RWPE2 (cell line): ENCODE data around the gene TTC27.

Source experiments
- ATAC-seq: fragments of 200-7000 bp; cut with Tn5 transposase; 3 replicates; pipeline ENCODE4 v1.9.1; 2021; ENCODE audit warnings: low read depth
- DNase-seq: peaks from one replicate; pipeline ENCODE4 v3.0.0-alpha.2; 2020; ENCODE audit warnings: low spot score
- H3K27ac ChIP-seq: fragments of 450-650 bp; 2 replicates; pipeline ENCODE4 v1.5.1; 2017; ENCODE audit warnings: mild to moderate bottlenecking; ENCODE audit not compliant: poor library complexity, severe bottlenecking
- H3K27me3 ChIP-seq: fragments of 250-450 bp; sonication (Bioruptor Pico); 2 replicates; pipeline ENCODE4 v1.5.1; 2021; ENCODE audit warnings: mild to moderate bottlenecking, moderate library complexity; ENCODE audit not compliant: insufficient read depth, poor library complexity, severe bottlenecking
- H3K36me3 ChIP-seq: fragments of 250-450 bp; sonication (Bioruptor Pico); 2 replicates; pipeline ENCODE4 v1.5.1; 2020; ENCODE audit warnings: low read depth, mild to moderate bottlenecking, moderate library complexity
- H3K4me1 ChIP-seq: fragments of 250-450 bp; sonication (Bioruptor Pico); 2 replicates; pipeline ENCODE4 v1.5.1; 2021; ENCODE audit warnings: mild to moderate bottlenecking, moderate library complexity; ENCODE audit not compliant: insufficient read depth, poor library complexity, severe bottlenecking
- H3K4me3 ChIP-seq: fragments of 250-450 bp; sonication (Bioruptor Pico); 2 replicates; pipeline ENCODE4 v1.5.1; 2021; ENCODE audit warnings: mild to moderate bottlenecking, moderate library complexity; ENCODE audit not compliant: severe bottlenecking
- H3K9me3 ChIP-seq: fragments of 250-450 bp; sonication (Bioruptor Pico); 2 replicates; pipeline ENCODE4 v1.5.1; 2021; ENCODE audit warnings: mild to moderate bottlenecking, moderate library complexity; ENCODE audit not compliant: severe bottlenecking
- CTCF ChIP-seq: fragments of 450-650 bp; IDR thresholded peaks from one replicate; pipeline ENCODE4 v1.5.1; 2017; ENCODE audit warnings: mild to moderate bottlenecking, moderate library complexity; ENCODE audit not compliant: poor library complexity, severe bottlenecking

Gene TTC27

GRCh38 chr2:32696439-32696838 lies 68.6 kb downstream of the TTC27 start:
- no peaks in the 10 kb centered on the region for H3K27me3 ChIP-seq
- no peak for TF ChIP-seq CTCF
- no peak for ATAC-seq
- H3K4me1 ChIP-seq = no peaks in the 10 kb centered on the region
- no peaks in the 10 kb centered on the region for H3K9me3 ChIP-seq
- no peak overlapping the region for H3K27ac ChIP-seq
- no peak overlapping the region for H3K4me3 ChIP-seq
- no peak for DNase-seq
- H3K36me3 ChIP-seq = no peaks in the 10 kb centered on the region; the same call in 1 of the 2 replicates

- Histone ChIP-seq H3K4me1 (no peaks in the 10 kb centered on the region), H3K27ac (no peak overlapping the region), H3K9me3 (no peaks in the 10 kb centered on the region), H3K36me3 (no peaks in the 10 kb centered on the region), H3K27me3 (no peaks in the 10 kb centered on the region), H3K4me3 (no peak overlapping the region)
- DNase-seq = no peak
- ATAC-seq = no peak
- no peak for TF ChIP-seq CTCF
Observed at GRCh38 chr2:32697156-32697555, 69.3 kb downstream of the TTC27 start.

GRCh38 chr2:32699151-32699550 lies 71.3 kb downstream of the TTC27 start:
- no peak for TF ChIP-seq CTCF
- no peak for DNase-seq
- no peak overlapping the region for H3K27ac ChIP-seq

DNA sequence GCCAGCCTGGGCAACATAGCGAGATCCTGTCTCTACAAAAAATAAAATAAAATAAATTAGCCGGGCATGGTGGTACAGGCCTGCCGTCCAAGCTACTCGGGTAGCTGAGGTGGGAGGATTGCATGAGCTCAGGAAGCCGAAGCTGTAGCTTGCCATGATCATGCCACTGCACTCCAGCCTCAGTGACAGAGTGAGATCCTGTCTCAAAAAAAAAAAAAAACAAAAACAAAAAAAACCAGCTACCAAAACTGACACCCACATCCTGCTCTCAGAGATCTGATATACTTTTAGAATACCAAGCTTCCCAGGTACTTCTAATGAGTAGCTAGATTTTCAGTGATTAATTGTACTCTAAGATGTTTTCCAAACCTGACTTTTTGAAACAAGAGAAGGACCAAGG lies 74.0 kb downstream of the TTC27 start:
- TF ChIP-seq CTCF = no peak
- no peak overlapping the region for H3K4me3 ChIP-seq
- ATAC-seq (no peak), DNase-seq (no peak)
- no peaks in the 10 kb centered on the region for H3K9me3 ChIP-seq
- H3K4me1 ChIP-seq = no peaks in the 10 kb centered on the region
- no peaks in the 10 kb centered on the region for H3K27me3 ChIP-seq
- peaks cover 10% of the 10 kb centered on the region for H3K36me3 ChIP-seq
- H3K27ac ChIP-seq = no peak overlapping the region

More at GRCh38 chr2:32699151-32699550, 71.3 kb downstream of the TTC27 start:
- Histone ChIP-seq H3K27me3 (no peaks in the 10 kb centered on the region), H3K36me3 (peaks cover 6% of the 10 kb centered on the region), H3K9me3 (no peaks in the 10 kb centered on the region), H3K4me3 (no peak overlapping the region), H3K4me1 (no peaks in the 10 kb centered on the region)
- ATAC-seq = no peak

- Histone ChIP-seq H3K27ac (no peak overlapping the region), H3K9me3 (no peaks in the 10 kb centered on the region), H3K4me1 (no peaks in the 10 kb centered on the region), H3K36me3 (peaks cover 10% of the 10 kb centered on the region), H3K4me3 (no peak overlapping the region), H3K27me3 (no peaks in the 10 kb centered on the region)
- no peak for DNase-seq
- no peak for TF ChIP-seq CTCF
- no peak for ATAC-seq
Observed at GRCh38 chr2:32702303-32703064, 74.6 kb downstream of the TTC27 start.
